Neural crest cell (in vitro differentiated cells): Measurements from ENCODE around the gene AMELX. TPM values are rescaled to one million over a fixed set of nuclear protein-coding genes. Genes with fewer than 3 reads are reported as not detected.

ENCODE experiments used
- DNase-seq: peaks from one replicate; pipeline ENCODE4 v3.0.0; 2021; ENCODE audit warnings: low read depth, mixed read lengths, low spot score
- H3K27ac Mint-ChIP-seq: one replicate; pipeline ENCODE4 v1.8.0; 2021; ENCODE audit warnings: mild to moderate bottlenecking, mixed read lengths; ENCODE audit not compliant: unreplicated experiment
- H3K27me3 Mint-ChIP-seq: 2 replicates; pipeline ENCODE4 v1.8.0; 2021; ENCODE audit warnings: low read depth, mild to moderate bottlenecking, mixed read lengths
- H3K36me3 Mint-ChIP-seq: 2 replicates; pipeline ENCODE4 v1.8.0; 2021; ENCODE audit warnings: low read depth, mild to moderate bottlenecking, mixed read lengths
- H3K4me1 Mint-ChIP-seq: 2 replicates; pipeline ENCODE4 v1.8.0; 2021; ENCODE audit warnings: mixed read lengths
- H3K4me3 Mint-ChIP-seq: one replicate; pipeline ENCODE4 v1.8.0; 2021; ENCODE audit warnings: mild to moderate bottlenecking, mixed read lengths
- H3K9me3 Mint-ChIP-seq: 2 replicates; pipeline ENCODE4 v1.8.0; 2021; ENCODE audit warnings: mixed read lengths
- total RNA-seq: library from RNA; stranded (reverse); gene quantifications from 2 replicates; pipeline ENCODE4 v1.2.1, GENCODE V29; 2021
- TF ChIP-seq, protein P1 (sequence below): fragments of 200-600 bp; sonication (generic); conservative IDR thresholded peaks from 2 replicates; pipeline ENCODE4 v1.5.0; 2021; ENCODE audit warnings: antibody characterized with exemption, mild to moderate bottlenecking

The AMELX gene
- total RNA-seq, 1 donor from 2014 or later: not detected

DNA sequence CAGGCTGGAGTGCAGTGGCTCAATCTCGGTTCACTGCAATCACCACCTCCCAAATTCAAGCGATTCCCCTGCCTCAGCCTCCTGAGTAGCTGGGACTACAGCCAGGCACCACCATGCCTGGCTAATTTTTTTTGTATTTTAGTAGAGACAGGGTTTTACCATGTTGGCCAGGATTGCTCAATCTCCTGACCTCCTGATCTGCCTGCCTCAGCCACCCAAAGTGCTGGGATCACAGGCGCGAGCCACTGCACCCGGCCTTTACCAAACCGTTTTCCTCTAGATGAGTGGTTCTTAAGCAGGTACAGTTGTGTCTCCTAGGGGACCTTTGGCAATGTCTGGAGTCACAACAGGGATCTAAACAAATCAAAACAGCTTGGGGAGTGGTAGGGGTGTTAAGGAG is 11.6 kb downstream of the AMELX start:
- no peaks in the 10 kb centered on the region for H3K27me3 Mint-ChIP-seq
- no peaks in the 10 kb centered on the region for H3K9me3 Mint-ChIP-seq
- no peak overlapping the region for H3K27ac Mint-ChIP-seq
- H3K4me3 Mint-ChIP-seq: no peak overlapping the region
- peaks cover 6% of the 10 kb centered on the region for H3K4me1 Mint-ChIP-seq
- TF ChIP-seq, protein P1, sequence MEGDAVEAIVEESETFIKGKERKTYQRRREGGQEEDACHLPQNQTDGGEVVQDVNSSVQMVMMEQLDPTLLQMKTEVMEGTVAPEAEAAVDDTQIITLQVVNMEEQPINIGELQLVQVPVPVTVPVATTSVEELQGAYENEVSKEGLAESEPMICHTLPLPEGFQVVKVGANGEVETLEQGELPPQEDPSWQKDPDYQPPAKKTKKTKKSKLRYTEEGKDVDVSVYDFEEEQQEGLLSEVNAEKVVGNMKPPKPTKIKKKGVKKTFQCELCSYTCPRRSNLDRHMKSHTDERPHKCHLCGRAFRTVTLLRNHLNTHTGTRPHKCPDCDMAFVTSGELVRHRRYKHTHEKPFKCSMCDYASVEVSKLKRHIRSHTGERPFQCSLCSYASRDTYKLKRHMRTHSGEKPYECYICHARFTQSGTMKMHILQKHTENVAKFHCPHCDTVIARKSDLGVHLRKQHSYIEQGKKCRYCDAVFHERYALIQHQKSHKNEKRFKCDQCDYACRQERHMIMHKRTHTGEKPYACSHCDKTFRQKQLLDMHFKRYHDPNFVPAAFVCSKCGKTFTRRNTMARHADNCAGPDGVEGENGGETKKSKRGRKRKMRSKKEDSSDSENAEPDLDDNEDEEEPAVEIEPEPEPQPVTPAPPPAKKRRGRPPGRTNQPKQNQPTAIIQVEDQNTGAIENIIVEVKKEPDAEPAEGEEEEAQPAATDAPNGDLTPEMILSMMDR: no peak
- H3K36me3 Mint-ChIP-seq: no peaks in the 10 kb centered on the region
- no peak for DNase-seq

DNA sequence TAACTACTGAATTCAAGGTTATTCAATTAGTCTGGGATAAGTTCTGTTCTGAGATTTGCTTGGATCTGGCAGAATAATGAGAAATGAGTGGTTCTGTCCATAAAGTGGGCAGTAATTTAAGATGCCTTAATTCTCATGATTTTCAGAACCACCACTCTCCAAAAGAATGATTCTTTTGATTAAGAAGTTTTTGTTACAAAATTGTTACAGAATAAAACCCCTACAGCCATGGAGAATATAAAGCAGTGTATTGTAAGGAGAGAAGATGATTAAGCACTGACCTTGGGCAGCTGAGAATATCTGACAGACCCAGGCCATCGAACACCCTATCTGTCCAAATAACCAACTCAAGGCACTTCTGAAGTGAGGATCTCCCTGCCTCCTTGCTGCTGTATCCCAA is 12.4 kb downstream of the AMELX start:
- H3K9me3 Mint-ChIP-seq: no peaks in the 10 kb centered on the region
- no peak overlapping the region for H3K4me3 Mint-ChIP-seq
- H3K36me3 Mint-ChIP-seq: no peaks in the 10 kb centered on the region
- no peak for DNase-seq
- H3K27me3 Mint-ChIP-seq: no peaks in the 10 kb centered on the region
- TF ChIP-seq, protein P1: no peak
- no peak overlapping the region for H3K27ac Mint-ChIP-seq
- peaks cover 6% of the 10 kb centered on the region for H3K4me1 Mint-ChIP-seq

DNA sequence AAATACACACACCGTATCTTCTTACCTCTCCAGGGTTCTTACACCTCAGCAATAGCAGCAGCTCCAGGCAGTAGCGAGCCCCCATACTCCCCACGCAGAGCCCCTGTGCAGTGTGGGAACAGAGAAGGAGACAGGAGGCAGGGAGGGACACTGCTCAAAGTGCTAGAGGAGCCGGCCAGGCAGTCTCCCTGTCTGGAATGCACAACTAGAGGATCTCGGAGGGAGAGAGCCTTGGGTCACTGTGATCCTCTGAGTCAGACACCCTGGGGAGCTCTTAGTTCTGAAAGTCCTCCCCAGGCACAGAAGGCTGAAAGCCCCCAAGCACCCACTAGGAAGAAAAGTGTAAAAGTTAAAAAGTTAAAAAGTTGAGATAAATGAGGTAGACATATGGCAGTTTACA is 16.0 kb downstream of the AMELX start:
- no peak for DNase-seq
- TF ChIP-seq, protein P1: no peak
- Mint-ChIP-seq H3K4me3 (no peak overlapping the region), H3K36me3 (no peaks in the 10 kb centered on the region), H3K27ac (no peak overlapping the region), H3K27me3 (no peaks in the 10 kb centered on the region), H3K4me1 (peaks cover 6% of the 10 kb centered on the region), H3K9me3 (no peaks in the 10 kb centered on the region)

DNA sequence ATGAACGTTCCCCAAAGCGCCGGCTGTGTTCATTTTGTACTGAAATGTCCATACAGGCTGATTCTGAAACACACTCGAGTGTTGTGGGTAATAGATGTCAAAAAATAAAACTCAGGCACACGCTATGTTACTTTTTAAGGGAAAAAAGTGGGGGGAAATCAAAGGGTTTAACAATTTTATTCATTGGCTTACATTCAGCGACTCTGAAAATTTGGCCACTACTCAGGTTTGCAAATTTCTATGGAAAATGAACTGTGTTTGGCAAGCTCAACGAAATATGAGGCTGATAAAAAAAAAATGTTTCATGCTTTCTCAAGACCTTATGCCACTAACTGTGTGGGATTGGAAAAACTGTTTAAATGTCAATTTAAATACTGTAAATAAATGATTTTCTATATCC is 18.5 kb downstream of the AMELX start:
- Mint-ChIP-seq H3K4me3 (no peak overlapping the region), H3K4me1 (no peaks in the 10 kb centered on the region), H3K27me3 (no peaks in the 10 kb centered on the region), H3K27ac (no peak overlapping the region), H3K9me3 (peaks cover 4% of the 10 kb centered on the region), H3K36me3 (no peaks in the 10 kb centered on the region)
- DNase-seq: no peak
- TF ChIP-seq, protein P1: no peak

DNA sequence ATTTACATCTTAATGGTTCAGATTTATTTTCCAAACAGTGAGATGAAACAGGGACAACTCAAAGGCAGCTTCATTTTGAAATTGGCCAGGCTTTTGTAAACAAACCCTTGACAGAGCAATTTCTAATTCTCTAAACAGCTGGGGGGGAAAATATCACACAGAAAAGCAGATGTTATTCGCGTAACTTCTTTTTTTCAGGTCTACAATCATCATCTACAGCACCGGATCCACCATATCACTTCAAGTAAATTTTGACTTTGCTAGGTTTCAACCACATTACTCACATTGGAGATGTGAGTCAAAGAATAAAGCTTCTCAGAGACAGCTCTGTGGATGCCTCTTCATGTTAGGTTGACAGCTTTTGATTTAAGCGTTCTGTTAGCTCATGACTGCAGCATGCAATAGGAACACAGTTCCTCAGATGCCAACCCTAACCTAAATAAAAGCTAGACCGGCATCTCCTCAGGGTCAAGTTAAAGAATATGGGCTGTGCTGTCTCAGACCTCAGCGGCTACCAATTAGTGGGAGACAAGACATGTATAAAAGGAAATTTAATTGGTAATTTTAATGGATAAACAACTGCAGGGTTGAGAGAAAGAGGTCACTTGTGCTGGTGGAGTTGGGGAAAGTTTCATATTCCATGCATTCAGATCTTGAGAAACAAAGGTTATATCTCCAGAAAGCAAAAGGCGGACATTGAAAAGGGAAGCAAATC is 26.8 kb downstream of the AMELX start:
- H3K4me1 Mint-ChIP-seq: no peaks in the 10 kb centered on the region
- H3K36me3 Mint-ChIP-seq: no peaks in the 10 kb centered on the region
- H3K27me3 Mint-ChIP-seq: no peaks in the 10 kb centered on the region
- H3K27ac Mint-ChIP-seq: no peak overlapping the region
- TF ChIP-seq, protein P1: no peak
- peaks cover 5% of the 10 kb centered on the region for H3K9me3 Mint-ChIP-seq
- DNase-seq: no peak
- no peak overlapping the region for H3K4me3 Mint-ChIP-seq
